Esophagus muscularis mucosa (tissue), 4 donors: ENCODE measurements around the gene OSBP2. TPM values are rescaled to one million over a fixed set of nuclear protein-coding genes. Genes with fewer than 3 reads are reported as not detected.

Experiments
- DNase-seq: peaks from one replicate; pipeline ENCODE4 v3.0.0-alpha.2; 2017; ENCODE audit errors: extremely low spot score
- H3K27ac ChIP-seq, 4 donors: fragments of 200-600 bp; sonication (generic); replicated peaks in 1 of 4; 1 replicate in 3 of 4; 2 replicates in 1 of 4; pipeline ENCODE4 v1.5.1; 2016 to 2019; ENCODE audit warnings: mild to moderate bottlenecking in 1 of 4
- H3K27me3 ChIP-seq, 4 donors: fragments of 200-600 bp; sonication (generic); one replicate each; pipeline versions ENCODE4 v1.5.1 to v1.6.0; 2016 to 2019
- H3K36me3 ChIP-seq, 4 donors: fragments of 200-600 bp; sonication (generic); one replicate each; pipeline ENCODE4 v1.5.1; 2016 to 2019
- H3K4me1 ChIP-seq, 4 donors: fragments of 200-600 bp; sonication (generic); one replicate each; pipeline ENCODE4 v1.5.1; 2016 to 2019
- H3K4me3 ChIP-seq, 4 donors: fragments of 200-600 bp; sonication (generic); 1 replicate in 2 of 4; 2 replicates in 2 of 4; pipeline ENCODE4 v1.5.1; 2016 to 2019; ENCODE audit warnings: mild to moderate bottlenecking in 4 of 4, moderate library complexity in 1 of 4
- H3K9me3 ChIP-seq, 4 donors: fragments of 200-600 bp; sonication (generic); 1 replicate in 3 of 4; 2 replicates in 1 of 4; pipeline ENCODE4 v1.5.1; 2016 to 2019
- EP300 ChIP-seq: sonication (generic); formaldehyde crosslinking; IDR thresholded peaks from one replicate; pipeline ENCODE4 v1.6.1; 2017; ENCODE audit warnings: antibody characterized with exemption
- POLR2A ChIP-seq: fragments of 450-650 bp; IDR thresholded peaks from one replicate; pipeline ENCODE4 v1.6.1; 2017; ENCODE audit warnings: antibody characterized with exemption, moderate library complexity, mild to moderate bottlenecking, low read depth
- POLR2AphosphoS5 ChIP-seq, 2 donors: sonication (generic); formaldehyde crosslinking; IDR thresholded peaks; one replicate each; pipeline ENCODE4 v1.6.1; 2017; ENCODE audit warnings: antibody characterized with exemption in 2 of 2
- WGBS: methylation state at CpG from one replicate; pipeline ENCODE4 v1.1.5; 2018; 5-methylcytosine and 5-hydroxymethylcytosine counted together
- intact Hi-C: fragments of 100-400 bp; cut with DNase I; formaldehyde crosslinking; loops from one replicate; pipeline ENCODE4 v1.15.1; 2023
- total RNA-seq, 4 donors: library from RNA; depleted of rRNA; stranded (reverse); fragments of >200 nt; gene quantifications; one replicate each; pipeline versions ENCODE4 v1.1.0 to v1.2.1, GENCODE V29; 2016
- TF ChIP-seq, protein P1 (sequence below), 3 experiments: fragments of 200-600 bp in 2 of 3; fragments of 450-650 bp in 1 of 3; sonication (generic) in 2 of 3; IDR thresholded peaks; one replicate each; pipeline ENCODE4 v1.5.1; 2017 to 2019; ENCODE audit warnings: antibody characterized with exemption in 3 of 3, mild to moderate bottlenecking in 2 of 3, moderate library complexity in 1 of 3

The OSBP2 gene
- total RNA-seq, 4 donors from 2014 or later = 0.42 to 4.6 (median 2.9) TPM

DNA sequence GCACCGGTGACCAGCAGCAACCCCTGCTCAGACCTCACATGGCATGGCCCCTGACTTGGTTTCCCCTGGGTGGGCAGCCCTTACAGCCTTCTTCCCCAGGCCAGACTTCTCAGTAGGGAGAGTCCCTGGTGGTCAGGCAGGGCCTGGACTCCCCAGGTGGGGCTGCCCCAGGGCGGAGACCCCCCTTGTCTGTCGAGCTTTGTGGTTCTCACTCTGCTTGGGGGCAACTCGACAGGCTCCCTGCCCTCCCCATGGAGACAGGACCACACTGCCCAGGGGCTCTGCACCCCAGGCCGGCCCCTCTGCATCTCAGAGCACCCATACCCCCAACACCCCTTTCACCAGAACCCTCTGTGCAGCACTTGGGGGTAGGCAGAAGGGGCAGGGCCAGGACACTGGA lies 186.2 kb downstream of the OSBP2 start:
- WGBS = 100% methylated on average over 1 of the region's 5 CpGs
- no peak for DNase-seq
- no peak overlapping the region for H3K27ac ChIP-seq
- H3K36me3 ChIP-seq = no peaks in the 10 kb centered on the region
- no peaks in the 10 kb centered on the region for H3K9me3 ChIP-seq
- H3K4me1 ChIP-seq = peaks cover 0 to 15% (median 0%) of the 10 kb centered on the region in 4 donors
- no peaks in the 10 kb centered on the region for H3K27me3 ChIP-seq
- intact Hi-C loops = no loop called here
- H3K4me3 ChIP-seq = no peak overlapping the region
- TF ChIP-seq EP300 (no peak), POLR2AphosphoS5 (IDR thresholded peaks at IDR 0.05) (no peak)
- TF ChIP-seq, protein P1, sequence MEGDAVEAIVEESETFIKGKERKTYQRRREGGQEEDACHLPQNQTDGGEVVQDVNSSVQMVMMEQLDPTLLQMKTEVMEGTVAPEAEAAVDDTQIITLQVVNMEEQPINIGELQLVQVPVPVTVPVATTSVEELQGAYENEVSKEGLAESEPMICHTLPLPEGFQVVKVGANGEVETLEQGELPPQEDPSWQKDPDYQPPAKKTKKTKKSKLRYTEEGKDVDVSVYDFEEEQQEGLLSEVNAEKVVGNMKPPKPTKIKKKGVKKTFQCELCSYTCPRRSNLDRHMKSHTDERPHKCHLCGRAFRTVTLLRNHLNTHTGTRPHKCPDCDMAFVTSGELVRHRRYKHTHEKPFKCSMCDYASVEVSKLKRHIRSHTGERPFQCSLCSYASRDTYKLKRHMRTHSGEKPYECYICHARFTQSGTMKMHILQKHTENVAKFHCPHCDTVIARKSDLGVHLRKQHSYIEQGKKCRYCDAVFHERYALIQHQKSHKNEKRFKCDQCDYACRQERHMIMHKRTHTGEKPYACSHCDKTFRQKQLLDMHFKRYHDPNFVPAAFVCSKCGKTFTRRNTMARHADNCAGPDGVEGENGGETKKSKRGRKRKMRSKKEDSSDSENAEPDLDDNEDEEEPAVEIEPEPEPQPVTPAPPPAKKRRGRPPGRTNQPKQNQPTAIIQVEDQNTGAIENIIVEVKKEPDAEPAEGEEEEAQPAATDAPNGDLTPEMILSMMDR (IDR thresholded peaks at IDR 0.05) = no peak

DNA sequence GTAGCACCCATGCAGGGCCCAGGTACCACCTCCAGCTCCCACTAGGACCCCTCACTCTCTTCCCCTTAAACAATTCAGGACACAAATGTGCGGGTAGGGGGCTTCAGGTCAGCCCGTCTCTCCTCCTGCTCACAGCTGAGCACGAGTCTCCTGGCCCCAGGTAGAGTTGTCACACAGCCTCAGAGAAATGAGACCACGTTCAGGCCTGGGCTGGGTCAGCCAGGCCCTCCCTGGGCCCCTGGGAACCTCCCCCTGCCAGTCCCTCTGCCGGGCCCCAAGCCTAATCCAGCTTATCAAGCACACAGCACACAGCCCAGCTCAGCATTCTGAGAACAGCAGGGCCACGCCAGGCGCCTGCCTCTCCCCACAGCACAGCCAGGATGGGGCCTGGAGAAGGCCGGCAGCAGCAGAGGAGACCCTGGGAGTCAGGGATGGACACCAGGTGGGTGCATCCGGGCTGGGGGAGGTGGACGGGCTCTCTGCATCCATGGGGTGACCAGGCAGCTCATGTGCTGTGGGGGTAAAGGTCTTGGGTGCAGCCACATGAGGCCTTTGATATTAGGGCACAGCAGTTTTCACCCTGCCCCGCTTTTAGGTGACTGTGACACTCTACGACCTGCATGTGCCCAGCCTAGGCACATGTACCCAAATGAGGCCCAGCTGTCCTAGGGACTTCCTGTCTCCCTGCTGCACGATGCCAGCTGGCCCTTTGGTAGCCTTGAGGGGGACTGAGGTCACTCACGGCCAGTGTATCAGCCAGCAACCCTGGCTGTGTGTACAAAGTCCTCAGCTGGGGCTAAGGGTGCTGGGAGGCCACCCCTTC lies 186.9 kb downstream of the OSBP2 start:
- H3K27me3 ChIP-seq = no peaks in the 10 kb centered on the region
- H3K27ac ChIP-seq = no peak overlapping the region
- H3K4me1 ChIP-seq = peaks cover 0 to 15% (median 0%) of the 10 kb centered on the region in 4 donors
- H3K4me3 ChIP-seq = no peak overlapping the region
- TF ChIP-seq, protein P1 (IDR thresholded peaks at IDR 0.05) = no peak
- TF ChIP-seq POLR2AphosphoS5 (IDR thresholded peaks at IDR 0.05) (no peak), POLR2A (no peak), EP300 (no peak)
- no peaks in the 10 kb centered on the region for H3K36me3 ChIP-seq
- 87% methylated on average over 3 of the region's 14 CpGs for WGBS
- H3K9me3 ChIP-seq = no peaks in the 10 kb centered on the region
- no peak for DNase-seq
- intact Hi-C loops = no loop called here

DNA sequence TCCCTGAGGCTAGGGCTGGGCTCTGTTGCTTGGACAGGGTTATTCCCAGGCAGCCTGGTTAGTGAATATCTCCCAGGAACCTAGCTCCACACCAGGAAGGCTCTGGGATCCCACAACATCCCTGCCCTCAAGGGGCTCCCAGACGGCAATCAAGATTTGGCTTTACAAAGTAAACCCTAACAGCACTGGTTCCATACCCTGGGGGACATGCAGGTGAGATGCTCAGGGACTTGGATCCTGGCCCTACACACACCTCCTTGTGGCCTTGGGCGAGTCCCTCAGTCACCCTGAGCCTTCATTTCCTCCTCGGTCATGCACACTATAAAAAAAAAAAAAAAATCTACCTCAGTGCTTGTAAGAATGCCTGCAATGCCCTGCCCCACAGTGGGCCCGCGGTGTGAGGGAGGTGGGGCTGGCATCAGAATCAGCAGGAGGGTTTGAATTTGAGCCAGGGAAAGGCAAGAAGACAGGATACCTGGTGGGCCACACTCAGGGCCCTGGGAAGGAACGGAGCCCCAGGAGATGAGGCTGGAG lies 187.6 kb downstream of the OSBP2 start:
- Histone ChIP-seq H3K4me3 (no peak overlapping the region), H3K27ac (no peak overlapping the region), H3K9me3 (no peaks in the 10 kb centered on the region), H3K27me3 (no peaks in the 10 kb centered on the region), H3K36me3 (peaks cover 0 to under 1% (median 0%) of the 10 kb centered on the region in 4 donors), H3K4me1 (peaks cover 0 to 15% (median 0%) of the 10 kb centered on the region in 4 donors)
- DNase-seq = no peak
- 87% methylated on average over 6 of the region's 6 CpGs for WGBS
- TF ChIP-seq EP300 (no peak), POLR2A (no peak), POLR2AphosphoS5 (IDR thresholded peaks at IDR 0.05) (no peak)
- TF ChIP-seq, protein P1 (IDR thresholded peaks at IDR 0.05) = no peak
- intact Hi-C loops = no loop called here

DNA sequence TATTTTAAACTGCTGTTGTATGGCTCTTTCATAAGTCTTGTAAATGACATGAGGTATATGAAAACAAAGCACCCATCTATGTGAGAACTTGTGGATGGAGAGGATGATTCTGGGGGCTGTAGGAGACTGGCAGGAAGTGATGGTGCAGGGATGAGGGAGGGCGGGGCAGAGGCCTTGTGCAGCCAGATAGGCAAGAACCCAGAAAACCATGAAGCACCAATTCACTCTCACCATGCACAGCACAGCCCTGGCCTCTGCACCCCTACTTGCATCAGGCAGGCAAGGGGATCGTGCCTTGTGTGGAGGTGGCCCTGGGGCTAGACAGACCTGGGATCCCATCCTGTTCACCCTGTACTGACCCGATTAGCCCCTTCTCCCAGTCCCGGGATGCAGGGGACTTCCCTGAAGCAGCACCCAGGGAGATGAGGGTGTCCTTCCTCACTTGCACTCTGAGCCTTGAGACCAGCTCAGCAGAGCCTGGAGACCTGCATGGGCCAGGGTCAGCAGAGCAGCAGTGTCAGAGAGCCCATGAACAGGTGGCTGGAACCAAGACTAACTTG lies 188.4 kb downstream of the OSBP2 start:
- TF ChIP-seq POLR2A (no peak), POLR2AphosphoS5 (IDR thresholded peaks at IDR 0.05) (no peak), EP300 (no peak)
- TF ChIP-seq, protein P1 (IDR thresholded peaks at IDR 0.05) = no peak
- no peaks in the 10 kb centered on the region for H3K9me3 ChIP-seq
- intact Hi-C loops = no loop called here
- no peak overlapping the region for H3K4me3 ChIP-seq
- peaks cover 0 to 14% (median 0%) of the 10 kb centered on the region in 4 donors for H3K4me1 ChIP-seq
- 100% methylated on average over 2 of the region's 4 CpGs for WGBS
- peaks cover 0 to 4% (median 0%) of the 10 kb centered on the region in 4 donors for H3K36me3 ChIP-seq
- DNase-seq = no peak
- no peak overlapping the region for H3K27ac ChIP-seq
- no peaks in the 10 kb centered on the region for H3K27me3 ChIP-seq
